Measurements from ENCODE around the gene IFI6.
"Not testable (repeated sequence)": the region's sequence is repeated elsewhere in the genome, so short reads cannot be mapped to it uniquely, and the experiment has no call there.

The IFI6 gene
- 10.2 to 22.5 (median 12.6) reads per million in 3 donors for total RNA-seq

GRCh38 chr1:27671964-27672749 lies at the start of gene IFI6:
IFI6 (minus strand) TSS chr1:27672192; CDS start chr1:27669314, 2,878 bp downstream.
- peak within 1 kb of the TSS; percentile 87 for H3K27ac ChIP-seq (ENCODE audit: insufficient read depth, low read length, poor library complexity, severe bottlenecking)
- H3K27me3 ChIP-seq (replicated peaks; ENCODE audit: control insufficient read depth, insufficient read depth, low read length, poor library complexity, severe bottlenecking), result no peaks in the 10 kb centered on the region
- peak; percentile 63 to 73 (median 71) for DNase-seq
- H3K36me3 ChIP-seq (ENCODE audit: control insufficient read depth, insufficient read depth, low read length), result no peaks in the 10 kb centered on the region
- peaks cover 15% of the 10 kb centered on the region for H3K4me1 ChIP-seq (ENCODE audit: control insufficient read depth, insufficient read depth, low read length, poor library complexity, severe bottlenecking)
- H3K9me3 ChIP-seq (ENCODE audit: control insufficient read depth, low read length), result no peaks in the 10 kb centered on the region
- H3K4me3 ChIP-seq (ENCODE audit: insufficient read depth, low read depth, low read length, poor library complexity, severe bottlenecking), result peak within 1 kb of the TSS; percentile 64

- Histone ChIP-seq H3K4me3 (ENCODE audit: insufficient read depth, low read depth, low read length, poor library complexity, severe bottlenecking) (no peak overlapping the region), H3K36me3 (ENCODE audit: control insufficient read depth, insufficient read depth, low read length) (no peaks in the 10 kb centered on the region), H3K27ac (ENCODE audit: insufficient read depth, low read length, poor library complexity, severe bottlenecking) (no peak overlapping the region), H3K4me1 (ENCODE audit: control insufficient read depth, insufficient read depth, low read length, poor library complexity, severe bottlenecking) (no peaks in the 10 kb centered on the region), H3K27me3 (replicated peaks; ENCODE audit: control insufficient read depth, insufficient read depth, low read length, poor library complexity, severe bottlenecking) (no peaks in the 10 kb centered on the region), H3K9me3 (ENCODE audit: control insufficient read depth, low read length) (no peaks in the 10 kb centered on the region)
- no peak for DNase-seq
Observed at GRCh38 chr1:27719286-27720251, 47.6 kb upstream of the IFI6 start.

GRCh38 chr1:27716262-27716895 lies 44.4 kb upstream of the IFI6 start:
- no peaks in the 10 kb centered on the region for H3K36me3 ChIP-seq (ENCODE audit: control insufficient read depth, insufficient read depth, low read length)
- no peaks in the 10 kb centered on the region for H3K9me3 ChIP-seq (ENCODE audit: control insufficient read depth, low read length)
- no peak overlapping the region for H3K27ac ChIP-seq (ENCODE audit: insufficient read depth, low read length, poor library complexity, severe bottlenecking)
- no peaks in the 10 kb centered on the region for H3K27me3 ChIP-seq (replicated peaks; ENCODE audit: control insufficient read depth, insufficient read depth, low read length, poor library complexity, severe bottlenecking)
- DNase-seq, result no peak
- H3K4me3 ChIP-seq (ENCODE audit: insufficient read depth, low read depth, low read length, poor library complexity, severe bottlenecking), result no peak overlapping the region
- no peaks in the 10 kb centered on the region for H3K4me1 ChIP-seq (ENCODE audit: control insufficient read depth, insufficient read depth, low read length, poor library complexity, severe bottlenecking)

GRCh38 chr1:27713869-27714513 lies 42.0 kb upstream of the IFI6 start:
- H3K4me3 ChIP-seq (ENCODE audit: insufficient read depth, low read depth, low read length, poor library complexity, severe bottlenecking), result no peak overlapping the region
- no peaks in the 10 kb centered on the region for H3K4me1 ChIP-seq (ENCODE audit: control insufficient read depth, insufficient read depth, low read length, poor library complexity, severe bottlenecking)
- DNase-seq, result no peak
- H3K27me3 ChIP-seq (replicated peaks; ENCODE audit: control insufficient read depth, insufficient read depth, low read length, poor library complexity, severe bottlenecking), result no peaks in the 10 kb centered on the region
- H3K36me3 ChIP-seq (ENCODE audit: control insufficient read depth, insufficient read depth, low read length), result no peaks in the 10 kb centered on the region
- no peaks in the 10 kb centered on the region for H3K9me3 ChIP-seq (ENCODE audit: control insufficient read depth, low read length)
- H3K27ac ChIP-seq (ENCODE audit: insufficient read depth, low read length, poor library complexity, severe bottlenecking), result no peak overlapping the region

GRCh38 chr1:27713139-27713725 lies 41.2 kb upstream of the IFI6 start:
- Histone ChIP-seq H3K4me3 (ENCODE audit: insufficient read depth, low read depth, low read length, poor library complexity, severe bottlenecking) (no peak overlapping the region), H3K36me3 (ENCODE audit: control insufficient read depth, insufficient read depth, low read length) (no peaks in the 10 kb centered on the region), H3K27ac (ENCODE audit: insufficient read depth, low read length, poor library complexity, severe bottlenecking) (no peak overlapping the region), H3K27me3 (replicated peaks; ENCODE audit: control insufficient read depth, insufficient read depth, low read length, poor library complexity, severe bottlenecking) (no peaks in the 10 kb centered on the region), H3K9me3 (ENCODE audit: control insufficient read depth, low read length) (no peaks in the 10 kb centered on the region), H3K4me1 (ENCODE audit: control insufficient read depth, insufficient read depth, low read length, poor library complexity, severe bottlenecking) (no peaks in the 10 kb centered on the region)
- no peak for DNase-seq

GRCh38 chr1:27710574-27710973 lies 38.6 kb upstream of the IFI6 start:
- H3K27me3 ChIP-seq (replicated peaks; ENCODE audit: control insufficient read depth, insufficient read depth, low read length, poor library complexity, severe bottlenecking), result no peaks in the 10 kb centered on the region
- H3K27ac ChIP-seq (ENCODE audit: insufficient read depth, low read length, poor library complexity, severe bottlenecking), result no peak overlapping the region
- H3K9me3 ChIP-seq (ENCODE audit: control insufficient read depth, low read length), result no peaks in the 10 kb centered on the region
- H3K36me3 ChIP-seq (ENCODE audit: control insufficient read depth, insufficient read depth, low read length), result no peaks in the 10 kb centered on the region
- H3K4me3 ChIP-seq (ENCODE audit: insufficient read depth, low read depth, low read length, poor library complexity, severe bottlenecking), result no peak overlapping the region
- no peak for DNase-seq
- H3K4me1 ChIP-seq (ENCODE audit: control insufficient read depth, insufficient read depth, low read length, poor library complexity, severe bottlenecking), result no peaks in the 10 kb centered on the region

GRCh38 chr1:27705545-27705944 lies 33.6 kb upstream of the IFI6 start:
- H3K36me3 ChIP-seq (ENCODE audit: control insufficient read depth, insufficient read depth, low read length), result no peaks in the 10 kb centered on the region
- no peaks in the 10 kb centered on the region for H3K27me3 ChIP-seq (replicated peaks; ENCODE audit: control insufficient read depth, insufficient read depth, low read length, poor library complexity, severe bottlenecking)
- H3K27ac ChIP-seq (ENCODE audit: insufficient read depth, low read length, poor library complexity, severe bottlenecking), result no peak overlapping the region
- H3K4me1 ChIP-seq (ENCODE audit: control insufficient read depth, insufficient read depth, low read length, poor library complexity, severe bottlenecking), result no peaks in the 10 kb centered on the region
- H3K4me3 ChIP-seq (ENCODE audit: insufficient read depth, low read depth, low read length, poor library complexity, severe bottlenecking), result no peak overlapping the region
- no peak for DNase-seq
- H3K9me3 ChIP-seq (ENCODE audit: control insufficient read depth, low read length), result no peaks in the 10 kb centered on the region

- H3K27ac ChIP-seq (ENCODE audit: insufficient read depth, low read length, poor library complexity, severe bottlenecking), result no peak overlapping the region
- DNase-seq, result no peak
- H3K4me1 ChIP-seq (ENCODE audit: control insufficient read depth, insufficient read depth, low read length, poor library complexity, severe bottlenecking), result no peaks in the 10 kb centered on the region
- no peaks in the 10 kb centered on the region for H3K27me3 ChIP-seq (replicated peaks; ENCODE audit: control insufficient read depth, insufficient read depth, low read length, poor library complexity, severe bottlenecking)
- no peaks in the 10 kb centered on the region for H3K36me3 ChIP-seq (ENCODE audit: control insufficient read depth, insufficient read depth, low read length)
- no peaks in the 10 kb centered on the region for H3K9me3 ChIP-seq (ENCODE audit: control insufficient read depth, low read length)
- H3K4me3 ChIP-seq (ENCODE audit: insufficient read depth, low read depth, low read length, poor library complexity, severe bottlenecking), result no peak overlapping the region
Observed at GRCh38 chr1:27704958-27705357, 33.0 kb upstream of the IFI6 start.

- not testable (repeated sequence) for DNase-seq; H3K4me3 ChIP-seq (ENCODE audit: insufficient read depth, low read depth, low read length, poor library complexity, severe bottlenecking); H3K4me1 ChIP-seq (ENCODE audit: control insufficient read depth, insufficient read depth, low read length, poor library complexity, severe bottlenecking); H3K27ac ChIP-seq (ENCODE audit: insufficient read depth, low read length, poor library complexity, severe bottlenecking); H3K27me3 ChIP-seq (replicated peaks; ENCODE audit: control insufficient read depth, insufficient read depth, low read length, poor library complexity, severe bottlenecking); H3K36me3 ChIP-seq (ENCODE audit: control insufficient read depth, insufficient read depth, low read length); H3K9me3 ChIP-seq (ENCODE audit: control insufficient read depth, low read length)
Observed at GRCh38 chr1:27696835-27697234, 24.8 kb upstream of the IFI6 start.

All from effector memory CD4-positive, alpha-beta T cell (primary cell).